Measurements from ENCODE around the gene INTU.
A peak's percentile ranks its signal among the peaks of the same experiment; 100 is the strongest.
"Not testable (repeated sequence)": the region's sequence is repeated elsewhere in the genome, so short reads cannot be mapped to it uniquely, and the experiment has no call there.

The INTU gene

DNA sequence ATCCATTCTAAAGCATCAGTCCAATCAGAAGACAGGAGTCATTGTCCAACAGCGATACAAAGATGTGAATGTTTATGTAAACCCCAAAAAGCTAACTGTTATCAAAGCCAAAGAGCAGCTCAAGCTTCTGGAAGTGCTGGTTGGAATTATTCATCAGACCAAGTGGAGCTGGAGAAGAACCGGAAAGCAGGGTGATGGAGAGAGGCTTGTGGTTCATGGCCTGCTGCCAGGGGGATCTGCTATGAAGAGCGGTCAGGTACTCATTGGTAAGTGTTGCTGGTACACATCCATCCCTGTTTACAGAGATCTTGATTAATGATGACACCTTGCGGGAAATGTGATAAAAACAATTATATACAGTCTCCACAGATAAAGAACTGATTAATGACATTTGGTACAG lies 11.0 kb downstream of the INTU start:
- no peak for DNase-seq (ENCODE audit: low spot score)

DNA sequence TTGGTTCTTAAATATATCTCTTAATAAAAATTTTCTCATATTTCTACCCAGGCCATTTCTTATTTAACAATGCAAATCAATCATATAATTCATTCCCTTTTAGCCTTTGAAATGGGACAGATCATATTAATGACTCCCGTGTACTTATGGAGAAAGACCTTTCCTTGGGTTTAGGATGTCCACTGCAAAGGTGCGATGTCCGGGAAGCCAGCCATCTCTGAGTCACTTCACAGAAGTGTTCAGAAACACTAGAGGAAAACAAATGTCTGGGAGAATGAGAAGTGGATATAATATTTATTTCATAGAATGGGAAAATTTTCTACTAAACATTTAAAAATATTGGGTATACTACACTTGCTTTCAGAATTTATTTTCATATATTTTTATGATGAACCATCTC lies 15.3 kb downstream of the INTU start:
- DNase-seq (ENCODE audit: low spot score) = no peak

DNA sequence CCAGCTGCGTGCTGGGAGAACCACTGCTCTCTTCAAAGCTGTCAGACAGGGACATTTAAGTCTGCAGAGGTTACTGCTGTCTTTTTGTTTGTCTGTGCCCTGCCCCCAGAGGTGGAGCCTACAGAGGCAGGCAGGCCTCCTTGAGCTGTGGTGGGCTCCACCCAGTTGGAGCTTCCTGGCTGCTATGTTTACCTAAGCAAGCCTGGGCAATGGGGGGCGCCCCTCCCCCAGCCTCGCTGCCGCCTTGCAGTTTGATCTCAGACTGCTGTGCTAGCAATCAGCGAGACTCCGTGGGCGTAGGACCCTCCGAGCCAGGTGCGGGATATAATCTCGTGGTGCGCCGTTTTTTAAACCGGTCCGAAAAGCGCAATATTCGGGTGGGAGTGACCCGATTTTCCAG lies 22.8 kb downstream of the INTU start:
- DNase-seq (ENCODE audit: low spot score) = not testable (repeated sequence)

DNA sequence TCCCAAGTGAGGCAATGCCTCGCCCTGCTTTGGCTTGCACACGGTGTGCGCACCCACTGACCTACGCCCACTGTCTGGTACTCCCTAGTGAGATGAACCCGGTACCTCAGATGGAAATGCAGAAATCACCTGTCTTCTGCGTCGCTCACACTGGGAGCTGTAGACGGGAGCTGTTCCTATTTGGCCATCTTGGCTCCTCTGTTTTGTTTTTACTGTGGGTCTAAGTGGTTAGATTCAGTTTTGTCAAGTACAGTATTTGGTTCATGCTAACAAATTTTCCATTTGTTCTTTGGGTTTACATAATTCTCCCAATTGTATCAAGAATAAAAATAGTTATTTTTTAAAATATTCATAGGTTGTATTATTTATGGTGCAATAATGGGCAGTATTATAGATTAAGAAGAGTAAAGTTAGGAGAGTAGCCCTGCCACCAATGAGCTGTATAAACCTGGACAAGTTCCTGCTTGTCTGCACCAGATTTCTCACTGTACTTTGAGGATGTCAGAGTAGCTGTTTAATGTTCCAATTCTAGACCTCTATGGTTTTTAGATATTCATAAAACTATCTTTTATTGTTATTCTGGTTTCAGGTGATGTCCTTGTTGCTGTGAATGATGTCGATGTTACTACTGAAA lies 23.4 kb downstream of the INTU start:
- DNase-seq (ENCODE audit: low spot score) = no peak

DNA sequence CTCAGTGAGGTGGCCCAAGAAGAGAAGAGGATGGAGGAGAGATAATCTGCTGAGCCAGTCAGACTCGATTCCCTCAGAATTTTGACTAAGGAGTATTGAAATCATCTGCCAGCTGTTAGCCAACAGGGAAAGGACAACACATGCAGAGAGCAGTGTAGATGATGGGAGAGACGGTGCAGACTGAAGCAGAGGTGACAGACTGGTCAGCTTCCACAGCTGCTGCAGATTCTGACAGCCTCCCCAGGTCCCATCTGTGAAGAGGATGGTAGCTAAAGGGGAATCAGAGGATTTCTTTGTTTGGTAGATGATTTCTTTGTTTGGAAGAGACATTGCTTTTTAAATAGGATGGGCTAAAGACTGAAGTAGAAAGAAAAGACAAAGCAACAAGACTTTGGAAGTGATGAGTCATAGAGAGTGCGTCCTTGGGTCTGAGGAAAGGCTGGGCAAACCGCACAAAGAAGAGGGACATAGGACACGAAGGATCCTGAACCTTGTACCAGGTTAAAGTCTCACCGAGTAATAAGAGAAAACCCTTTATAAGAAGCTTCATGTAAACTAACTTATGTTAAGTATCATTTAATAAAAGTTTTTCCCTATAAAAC lies 27.6 kb downstream of the INTU start:
- no peak for DNase-seq (ENCODE audit: low spot score)

DNA sequence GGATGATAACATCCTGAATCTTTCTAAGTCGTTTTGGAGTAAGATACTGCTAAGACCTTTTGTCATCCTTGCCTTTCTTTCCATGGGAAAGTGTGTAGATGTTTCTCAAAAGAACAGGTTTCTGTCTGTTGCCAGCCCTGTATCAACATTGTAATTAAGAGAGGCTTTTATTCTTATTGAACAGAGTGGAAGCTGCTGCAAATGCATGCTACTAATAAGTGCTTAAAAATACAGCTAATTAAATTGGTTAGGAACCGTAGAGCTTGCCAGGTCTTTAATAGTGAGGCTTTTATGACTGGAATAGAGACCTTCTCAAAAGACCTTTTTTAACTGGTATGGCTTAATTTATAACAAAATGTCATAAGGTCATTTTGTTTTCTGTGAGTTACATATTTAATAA lies 34.4 kb downstream of the INTU start:
- DNase-seq (ENCODE audit: low spot score) = no peak

DNA sequence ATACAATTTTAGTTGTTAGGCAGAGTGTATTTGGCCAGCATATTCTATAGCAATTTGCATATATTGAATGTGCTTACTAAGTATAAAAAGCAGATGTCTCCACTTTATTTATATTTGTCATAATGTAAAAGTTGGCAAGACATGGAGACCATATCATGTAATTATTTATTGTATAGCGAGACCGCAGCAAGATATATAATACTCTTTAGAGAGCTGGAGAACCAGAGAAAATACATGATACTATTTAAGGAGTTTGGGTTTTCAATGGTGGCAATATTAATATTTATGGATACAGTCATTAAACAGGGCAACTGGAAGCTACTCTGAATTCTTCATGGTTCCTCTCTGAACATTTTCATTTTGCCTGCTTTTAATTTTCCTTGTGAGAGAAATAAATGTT lies 35.0 kb downstream of the INTU start:
- DNase-seq (ENCODE audit: low spot score) = no peak

DNA sequence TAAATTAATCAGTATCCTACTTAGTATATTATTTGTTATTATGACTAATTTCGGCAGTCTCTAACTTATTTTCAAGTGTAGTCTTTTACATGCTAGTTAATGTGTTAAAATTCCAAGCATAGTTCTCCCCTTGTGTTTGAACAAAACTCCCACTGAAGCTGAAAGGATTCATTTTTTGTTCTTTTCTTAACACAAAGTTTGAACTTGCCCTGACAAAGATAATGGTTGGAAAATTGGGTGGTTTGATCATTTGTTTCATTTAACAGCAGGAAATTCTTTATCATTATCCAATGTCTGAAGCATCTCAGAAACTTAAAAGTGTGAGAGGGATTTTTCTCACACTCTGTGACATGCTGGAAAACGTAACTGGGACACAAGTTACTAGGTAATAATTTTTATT lies 36.0 kb downstream of the INTU start:
- no peak for DNase-seq (ENCODE audit: low spot score)

DNA sequence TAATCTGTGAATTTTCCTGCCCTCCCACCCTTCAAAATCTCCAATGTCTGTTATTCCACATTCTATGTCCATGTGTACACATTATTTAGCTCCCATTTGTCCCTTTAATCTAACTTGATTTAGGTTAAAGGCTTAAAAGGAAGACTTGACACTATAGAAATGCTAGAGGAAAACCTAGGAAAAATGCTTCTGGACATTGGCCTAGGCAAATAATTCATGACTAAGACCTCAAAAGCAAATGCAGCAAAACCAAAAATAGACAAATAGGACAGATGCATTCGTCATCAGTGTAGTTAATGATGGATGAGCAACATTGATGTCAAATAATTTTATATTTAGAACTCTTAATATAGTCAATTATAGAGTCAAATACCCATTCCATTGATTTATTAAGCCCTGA lies 36.9 kb downstream of the INTU start:
- DNase-seq (ENCODE audit: low spot score) = no peak

DNA sequence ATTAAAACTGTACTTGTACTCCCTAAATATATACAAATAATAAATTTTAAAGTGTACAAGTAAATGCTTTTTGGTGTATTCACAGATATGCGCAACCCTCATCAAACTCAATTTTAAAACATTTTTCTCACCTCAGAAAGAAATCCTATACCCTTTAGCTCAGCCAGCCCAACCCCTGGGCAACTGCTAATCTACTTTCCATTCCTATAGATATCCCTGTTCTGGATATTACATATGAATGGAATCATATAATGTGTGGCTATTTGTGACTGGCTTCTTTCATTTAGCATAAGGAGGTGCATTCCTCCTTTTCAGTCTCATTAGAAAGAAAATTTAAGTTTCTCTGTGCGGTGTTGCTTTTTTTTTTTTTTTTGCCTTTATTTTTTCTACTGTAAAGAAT lies 39.4 kb downstream of the INTU start:
- no peak for DNase-seq (ENCODE audit: low spot score)

DNA sequence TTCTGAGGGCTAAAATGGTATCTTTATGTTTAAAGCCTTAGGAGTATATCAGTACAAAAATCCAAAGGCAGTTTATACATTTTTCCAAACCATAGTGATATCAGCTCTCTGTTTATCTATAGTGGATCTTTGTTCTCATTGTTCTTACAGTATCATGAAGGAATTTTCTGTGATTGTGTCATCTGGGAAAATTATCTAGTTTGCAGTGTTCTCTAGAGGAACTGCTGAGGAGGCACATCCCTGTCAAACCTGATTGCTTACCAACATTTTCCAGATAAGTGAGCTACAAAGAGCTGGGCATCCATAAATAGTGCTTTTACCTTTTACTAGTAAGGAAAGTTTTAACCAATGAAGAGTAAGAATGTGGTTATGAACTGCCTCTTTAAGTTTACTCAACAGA lies 52.5 kb downstream of the INTU start:
- DNase-seq (ENCODE audit: low spot score) = no peak

DNA sequence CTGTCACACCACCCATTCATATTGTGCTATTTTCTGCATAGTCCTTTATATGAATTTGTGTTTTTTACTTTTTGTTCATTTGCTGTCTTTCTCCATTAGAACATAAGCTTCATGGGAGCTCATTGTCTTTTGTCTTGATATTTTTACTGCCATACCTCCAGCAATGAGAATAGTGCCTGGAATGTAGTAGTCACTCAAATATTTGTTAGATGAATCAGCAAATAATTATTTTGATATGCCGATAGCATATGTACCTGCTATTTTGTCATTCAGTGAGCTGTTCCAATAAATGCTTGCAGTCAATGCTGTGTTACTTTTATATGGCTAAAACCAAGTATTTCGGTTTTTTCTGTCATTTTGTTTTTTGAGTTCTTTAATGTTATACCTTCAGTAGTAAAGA lies 53.9 kb downstream of the INTU start:
- no peak for DNase-seq (ENCODE audit: low spot score)

DNA sequence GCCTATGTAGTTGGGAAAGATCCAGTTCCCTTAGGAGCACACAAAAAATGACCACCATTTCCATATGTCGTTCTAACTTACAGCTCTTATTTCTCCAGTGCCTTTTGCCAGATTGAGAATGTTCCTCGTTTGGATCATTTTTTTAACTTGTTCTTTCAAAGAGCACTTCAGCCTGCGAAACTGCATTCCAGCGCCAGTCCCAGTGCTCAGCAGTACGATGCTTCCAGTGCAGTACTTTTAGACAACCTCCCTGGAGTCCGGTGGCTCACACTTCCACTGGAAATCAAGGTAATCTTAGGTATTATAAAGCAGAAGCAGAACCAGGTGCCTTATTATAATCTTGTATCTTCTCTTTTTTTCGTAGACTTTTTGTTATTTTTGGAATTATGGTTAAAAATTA lies 54.8 kb downstream of the INTU start:
- DNase-seq (ENCODE audit: low spot score) = no peak

DNA sequence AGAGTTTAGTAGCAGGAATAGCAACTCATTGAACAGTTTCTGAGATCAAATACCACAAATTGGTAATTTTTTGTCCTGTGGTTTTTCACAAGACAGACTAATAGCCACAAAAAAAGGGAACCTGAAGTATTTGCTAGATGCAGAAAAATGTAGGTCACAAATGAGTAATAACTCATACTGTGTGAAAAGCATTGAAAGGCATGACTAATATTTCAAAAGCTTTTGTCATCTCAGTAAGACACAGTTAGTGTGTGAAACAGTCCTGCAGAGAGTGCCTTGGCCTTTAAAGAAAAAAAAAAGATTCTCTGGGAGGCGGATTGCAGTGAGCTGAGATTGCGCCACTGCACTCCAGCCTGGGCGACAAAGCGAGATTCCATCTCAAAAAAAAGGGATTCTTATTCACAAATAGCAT lies 66.0 kb downstream of the INTU start:
- no peak for DNase-seq (ENCODE audit: low spot score)

DNA sequence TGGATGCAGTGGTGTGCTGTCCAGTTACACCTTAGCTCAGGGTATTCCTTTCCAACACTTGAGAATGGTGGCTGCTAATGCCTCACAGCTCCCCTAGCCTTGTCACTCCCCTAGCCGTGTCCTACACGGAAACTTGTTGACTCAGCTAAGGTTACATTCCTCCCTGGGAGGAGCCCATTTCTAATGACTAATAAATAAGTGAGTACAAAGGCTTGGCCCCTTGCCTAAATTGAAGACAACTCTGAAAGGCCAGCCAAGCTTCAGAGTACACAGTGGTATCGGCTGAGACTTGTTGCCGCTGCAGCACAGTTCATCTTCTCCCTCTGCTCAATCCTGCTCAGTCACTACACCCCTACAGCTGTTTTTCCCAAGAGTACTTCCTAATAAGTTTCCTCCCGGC lies 76.2 kb downstream of the INTU start:
- no peak for DNase-seq (ENCODE audit: low spot score)

DNA sequence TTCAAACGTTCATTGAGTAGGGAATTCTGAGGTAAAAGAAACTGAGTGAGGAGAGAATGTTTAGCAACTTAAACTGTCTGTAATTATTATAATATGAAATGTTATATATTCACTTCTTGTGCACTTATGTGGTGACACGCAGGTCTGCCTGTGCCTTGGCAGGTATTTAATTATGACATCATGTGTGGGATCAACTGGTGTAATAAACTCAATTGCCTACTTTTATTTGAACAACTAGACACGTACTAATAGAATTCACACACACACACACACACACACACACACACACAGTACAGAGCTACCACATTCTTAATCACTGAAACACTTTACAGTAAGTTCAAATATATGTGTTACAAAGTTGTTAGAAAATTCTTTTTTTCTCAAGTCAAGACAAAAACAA lies 76.7 kb downstream of the INTU start:
- no peak for DNase-seq (ENCODE audit: low spot score)

DNA sequence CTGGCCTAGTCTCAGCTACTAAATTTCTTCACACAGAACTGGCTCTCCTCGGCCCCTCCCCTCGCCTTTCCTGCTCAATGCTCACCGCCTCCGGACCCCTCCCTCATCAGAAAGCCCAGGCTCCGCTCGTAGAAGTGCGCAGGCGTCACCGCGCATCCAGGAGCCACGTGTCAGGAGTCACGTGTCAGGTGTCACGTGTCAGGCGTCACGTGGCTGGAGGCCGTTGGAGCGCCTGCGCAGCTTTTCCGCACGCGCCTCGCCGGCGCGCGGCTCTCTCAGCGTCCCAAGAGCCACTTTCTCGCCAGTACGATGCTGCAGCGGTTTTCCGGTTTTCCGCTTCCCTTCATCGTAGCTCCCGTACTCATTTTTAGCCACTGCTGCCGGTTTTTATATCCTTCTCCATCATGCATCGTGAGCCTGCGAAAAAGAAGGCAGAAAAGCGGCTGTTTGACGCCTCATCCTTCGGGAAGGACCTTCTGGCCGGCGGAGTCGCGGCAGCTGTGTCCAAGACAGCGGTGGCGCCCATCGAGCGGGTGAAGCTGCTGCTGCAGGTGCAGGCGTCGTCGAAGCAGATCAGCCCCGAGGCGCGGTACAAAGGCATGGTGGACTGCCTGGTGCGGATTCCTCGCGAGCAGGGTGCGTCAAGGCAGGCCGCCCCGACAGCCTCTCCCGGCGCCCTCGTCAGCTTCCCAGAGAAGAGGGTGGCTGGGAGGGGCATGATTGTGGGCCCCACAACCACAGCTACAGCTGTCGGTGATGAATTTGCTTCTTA lies 97.6 kb downstream of the INTU start, which contains the start of gene SLC25A31:
SLC25A31 (plus strand) TSS at position 259 of the 772 bp plus-strand sequence; CDS start at position 405, 146 bp downstream.
- no peak for DNase-seq (ENCODE audit: low spot score)

DNA sequence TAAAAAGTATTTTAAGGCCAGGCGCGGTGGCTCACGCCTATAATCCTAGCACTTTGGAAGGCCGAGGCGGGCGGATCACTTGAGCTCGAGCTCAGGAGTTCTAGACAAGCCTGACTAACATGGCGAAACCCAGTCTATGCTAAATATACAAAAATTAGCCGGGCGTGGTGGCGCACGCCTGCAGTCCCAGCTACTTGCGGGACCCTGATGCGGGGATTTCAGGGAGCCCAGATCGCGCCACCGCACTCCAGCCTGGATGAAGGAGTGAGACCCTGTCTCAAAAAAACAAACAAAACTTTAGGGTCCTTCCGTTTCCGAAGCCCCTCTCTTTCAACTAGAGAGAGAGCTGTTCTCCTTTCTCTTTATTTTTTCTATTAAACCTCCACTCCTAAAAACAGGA lies 98.6 kb downstream of the INTU start:
- no peak for DNase-seq (ENCODE audit: low spot score)

DNA sequence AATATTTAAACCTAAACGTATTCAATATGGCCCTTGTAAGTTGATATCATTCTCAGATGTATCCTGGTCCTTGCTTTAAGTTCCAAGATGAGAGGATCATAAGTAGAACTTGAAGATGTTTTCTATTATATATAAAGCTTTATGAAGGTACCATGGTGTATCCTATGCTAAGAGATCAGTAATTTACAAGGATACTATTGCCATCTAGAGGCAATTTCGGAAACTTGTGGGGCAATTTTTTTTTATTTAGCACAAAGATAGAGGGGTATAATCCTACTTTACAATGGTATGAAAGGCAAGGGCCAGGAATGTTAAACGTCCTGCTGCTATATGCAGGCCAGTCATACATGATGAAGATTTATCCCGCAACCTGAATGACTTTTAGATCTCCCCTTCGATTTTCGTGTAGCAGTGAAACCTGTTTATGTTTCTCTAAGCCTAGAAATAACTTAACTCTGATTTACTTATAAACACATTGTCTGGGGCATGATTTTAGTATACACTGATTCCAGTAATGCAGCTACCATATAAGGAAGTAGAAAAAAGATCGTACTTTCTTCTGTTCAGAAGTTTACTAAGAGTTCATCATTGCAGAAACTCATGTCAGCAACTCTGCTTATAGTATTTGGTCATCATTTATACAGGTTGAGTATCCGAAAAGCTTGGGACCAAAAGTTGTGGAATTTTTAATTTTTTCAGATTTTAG lies 100.0 kb downstream of the INTU start:
- peak; percentile 56 for DNase-seq (ENCODE audit: low spot score)

DNA sequence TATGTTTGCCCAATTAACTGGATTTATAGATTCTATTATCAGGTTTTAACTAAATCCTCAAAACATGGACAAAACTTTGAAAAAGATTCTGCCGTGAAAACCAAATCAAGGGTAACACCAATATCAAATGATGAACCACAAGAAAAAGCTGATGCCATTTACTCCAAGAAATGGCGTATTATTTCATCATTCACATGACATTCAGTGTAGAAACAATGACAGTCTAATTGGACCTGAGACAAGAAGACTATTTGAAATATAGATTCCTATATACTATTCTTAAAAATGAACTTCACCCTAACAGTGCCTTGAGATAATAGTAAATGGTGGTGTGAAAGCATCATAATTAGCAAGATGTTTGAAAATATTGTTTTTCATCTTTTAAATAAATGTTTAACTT lies 102.2 kb downstream of the INTU start:
- no peak for DNase-seq (ENCODE audit: low spot score)

DNA sequence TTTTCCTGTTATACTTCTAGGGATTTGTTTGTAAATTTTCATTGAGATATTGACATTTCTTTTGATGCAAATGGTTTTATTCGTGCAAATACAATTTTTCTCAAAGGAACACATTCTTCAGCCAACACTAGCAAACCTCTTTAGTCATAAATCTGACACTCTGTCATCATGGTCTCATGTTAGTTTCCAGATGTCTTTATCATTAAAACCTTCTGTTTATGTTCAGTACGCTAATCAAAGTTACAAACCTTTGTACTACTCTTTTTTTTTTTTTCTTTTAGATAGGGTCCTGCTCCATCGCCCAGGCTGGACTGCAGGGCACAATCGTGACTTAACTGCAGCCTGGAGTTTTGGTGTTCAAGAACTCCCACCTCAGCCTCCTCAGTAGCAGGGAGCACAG lies 104.5 kb downstream of the INTU start:
- DNase-seq (ENCODE audit: low spot score) = no peak

DNA sequence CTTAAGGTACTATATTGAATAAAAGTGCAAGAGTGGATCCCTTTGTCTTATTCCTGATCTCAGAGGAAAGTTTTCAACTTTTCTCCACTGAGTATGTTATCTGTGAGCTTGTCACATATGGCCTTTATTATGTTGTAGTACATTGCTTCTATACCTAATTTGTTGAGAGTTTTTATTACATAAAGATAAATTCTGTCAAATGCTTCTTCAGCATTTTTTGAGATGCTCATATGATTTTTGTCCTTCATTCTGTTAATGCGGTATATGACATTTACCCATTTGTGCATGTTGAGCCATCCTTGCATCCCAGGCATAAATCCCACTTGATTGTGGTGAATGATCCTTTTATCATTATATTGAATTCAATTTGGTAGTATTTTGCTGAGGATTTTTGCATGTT lies 108.5 kb downstream of the INTU start:
- no peak for DNase-seq (ENCODE audit: low spot score)

DNA sequence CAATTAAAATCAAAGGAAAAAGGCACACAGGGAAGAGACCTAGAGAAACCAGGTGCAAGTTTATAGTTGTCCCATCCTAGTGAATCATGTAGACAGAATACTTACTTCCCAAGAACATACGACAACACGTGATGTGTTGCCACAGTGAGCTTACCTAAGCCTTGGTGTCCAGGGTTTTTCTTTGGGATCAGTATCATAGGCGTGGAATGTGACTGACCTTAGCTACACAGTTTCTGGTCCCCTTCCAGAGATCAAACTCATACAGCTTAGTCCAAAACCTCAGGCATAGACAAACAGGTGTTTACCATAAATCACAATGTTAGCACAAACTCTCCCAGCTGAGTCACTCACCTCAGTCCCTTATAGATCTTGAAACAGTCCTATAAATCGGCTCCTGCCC lies 115.1 kb downstream of the INTU start:
- no peak for DNase-seq (ENCODE audit: low spot score)
